SK-N-SH (cell line): ENCODE measurements around the gene MAPKAP1. TPM values are rescaled to one million over a fixed set of nuclear protein-coding genes. Genes with fewer than 3 reads are reported as not detected.

Experiments used
- CTCF ChIA-PET: fragments of 300-600, 350-600 bp; formaldehyde crosslinking; extraction: SDS; loops from one replicate; lab custom pipeline; 2021; lab: Yijun Ruan, JAX
- POLR2A ChIA-PET: fragments of 350-600 bp; sonication (Branson Sonifier 250); formaldehyde crosslinking; extraction: SDS; loops from one replicate; lab custom pipeline; 2020; ENCODE audit warnings: antibody characterized with exemption, inconsistent platforms; lab: Yijun Ruan, JAX
- DNase-seq: peaks from one replicate; pipeline ENCODE4 v3.0.0; 2012
- H2AFZ ChIP-seq: fragments of 200-600 bp; sonication (generic); 2 replicates; pipeline ENCODE4 v1.8.1; 2016; ENCODE audit warnings: antibody characterized with exemption, mild to moderate bottlenecking, low read depth
- H3F3A ChIP-seq: fragments of 200-600 bp; sonication (generic); replicated peaks from 2 replicates; pipeline ENCODE3; 2016; ENCODE audit warnings: antibody characterized with exemption, mild to moderate bottlenecking; ENCODE audit not compliant: insufficient read depth
- H3K27ac ChIP-seq, 2 experiments: fragments of 200-500 bp in 1 of 2; fragments of 200-600 bp in 1 of 2; sonication (Bioruptor generic) in 1 of 2; sonication (generic), shearing (Covaris generic) in 1 of 2; 2 replicates each; pipeline versions ENCODE4 v1.5.1 to v1.6.1; 2014 to 2016; ENCODE audit warnings: low read depth in 2 of 2, inconsistent platforms in 1 of 2, low read length in 1 of 2, mild to moderate bottlenecking in 1 of 2, mixed read lengths in 1 of 2
- H3K27me3 ChIP-seq: fragments of 200-600 bp; sonication (generic), shearing (Covaris generic); 2 replicates; pipeline ENCODE4 v1.6.1; 2016; ENCODE audit warnings: mixed run types; ENCODE audit not compliant: insufficient read depth
- H3K36me3 ChIP-seq, 2 experiments: fragments of 200-500 bp in 1 of 2; fragments of 200-600 bp in 1 of 2; sonication (Bioruptor generic) in 1 of 2; sonication (generic) in 1 of 2; replicated peaks in 1 of 2; 2 replicates each; pipeline versions ENCODE3 to v1.5.1; 2014 to 2016; ENCODE audit warnings: low read length in 1 of 2, mild to moderate bottlenecking in 1 of 2; ENCODE audit not compliant: insufficient read depth in 2 of 2, control insufficient read depth in 1 of 2
- H3K4me1 ChIP-seq, 2 experiments: fragments of 200-500 bp in 1 of 2; fragments of 200-600 bp in 1 of 2; sonication (Bioruptor generic) in 1 of 2; sonication (generic), shearing (Covaris generic) in 1 of 2; 2 replicates each; pipeline versions ENCODE4 v1.5.1 to v1.6.1; 2014 to 2016; ENCODE audit warnings: low read depth in 1 of 2, low read length in 1 of 2, mixed run types in 1 of 2; ENCODE audit not compliant: insufficient read depth in 2 of 2, control insufficient read depth in 1 of 2
- H3K4me2 ChIP-seq: fragments of 200-600 bp; sonication (generic), shearing (Covaris generic); 2 replicates; pipeline ENCODE4 v1.6.1; 2017; ENCODE audit warnings: mixed run types
- H3K4me3 ChIP-seq, 2 experiments: fragments of 200-500 bp in 1 of 2; fragments of 200-600 bp in 1 of 2; sonication (Bioruptor generic) in 1 of 2; sonication (generic), shearing (Covaris generic) in 1 of 2; 2 replicates each; pipeline versions ENCODE4 v1.5.1 to v1.8.1; 2014 to 2016; ENCODE audit warnings: low read depth in 2 of 2, inconsistent platforms in 1 of 2, low read length in 1 of 2, mild to moderate bottlenecking in 1 of 2, mixed read lengths in 1 of 2, moderate library complexity in 1 of 2
- H3K79me2 ChIP-seq: fragments of 200-600 bp; sonication (generic); 2 replicates; pipeline ENCODE4 v1.8.1; 2017; ENCODE audit warnings: mild to moderate bottlenecking; ENCODE audit not compliant: insufficient read depth
- H3K9ac ChIP-seq: fragments of 200-600 bp; sonication (generic); 2 replicates; pipeline ENCODE4 v1.6.1; 2017; ENCODE audit warnings: mixed run types
- H3K9me2 ChIP-seq: fragments of 200-600 bp; sonication (generic); 2 replicates; pipeline ENCODE4 v1.6.1; 2017; ENCODE audit warnings: mixed run types
- H3K9me3 ChIP-seq: fragments of 200-600 bp; sonication (generic); 2 replicates; pipeline ENCODE4 v1.6.1; 2017; ENCODE audit warnings: mixed run types, mild to moderate bottlenecking, moderate library complexity
- H4K20me1 ChIP-seq: fragments of 200-600 bp; sonication (generic); 2 replicates; pipeline ENCODE4 v1.6.1; 2017; ENCODE audit warnings: mild to moderate bottlenecking, mixed run types; ENCODE audit not compliant: insufficient read depth
- EZH2phosphoT487 ChIP-seq: fragments of 200-600 bp; sonication (generic); IDR thresholded peaks from 2 replicates; pipeline ENCODE4 v1.6.1; 2017; ENCODE audit warnings: low read depth, mixed run types, mild to moderate bottlenecking, antibody characterized with exemption, moderate library complexity, borderline replicate concordance
- FOSL2 ChIP-seq: IDR thresholded peaks from 2 replicates; pipeline ENCODE4 v1.4.0; 2012; ENCODE audit warnings: low read depth, mild to moderate bottlenecking, moderate library complexity, borderline replicate concordance
- FOXM1 ChIP-seq: IDR thresholded peaks from 2 replicates; pipeline ENCODE4 v1.4.0; 2012; ENCODE audit warnings: low read depth, mild to moderate bottlenecking
- GABPA ChIP-seq: IDR thresholded peaks from 2 replicates; pipeline ENCODE4 v1.4.0; 2012; ENCODE audit warnings: low read depth, mild to moderate bottlenecking
- GATA2 ChIP-seq: sonication (generic); formaldehyde crosslinking; IDR thresholded peaks from 2 replicates; pipeline ENCODE4 v1.5.0; 2020; ENCODE audit warnings: mild to moderate bottlenecking, missing genetic modification reagents
- MXI1 ChIP-seq: IDR thresholded peaks from 2 replicates; pipeline ENCODE4 v1.6.1; 2012; ENCODE audit warnings: mild to moderate bottlenecking, low read depth, low read length, improper control_type of control experiment
- NFIC ChIP-seq: IDR thresholded peaks from 2 replicates; pipeline ENCODE4 v1.4.0; 2012; ENCODE audit warnings: borderline replicate concordance
- RAD21 ChIP-seq: IDR thresholded peaks from 2 replicates; pipeline ENCODE4 v1.6.1; 2012; ENCODE audit warnings: mild to moderate bottlenecking, low read length
- RCOR1 ChIP-seq: fragments of 150-350 bp; IDR thresholded peaks from 2 replicates; pipeline ENCODE4 v1.6.1; 2017; ENCODE audit warnings: antibody characterized with exemption, low read length
- SIN3A ChIP-seq: IDR thresholded peaks from 2 replicates; pipeline ENCODE4 v1.6.1; 2012; ENCODE audit warnings: low read depth, mild to moderate bottlenecking, low read length, moderate library complexity, borderline replicate concordance
- TEAD4 ChIP-seq: IDR thresholded peaks from 2 replicates; pipeline ENCODE4 v1.4.0; 2012; ENCODE audit warnings: mild to moderate bottlenecking, borderline replicate concordance; ENCODE audit not compliant: insufficient read depth
- WGBS: methylation state at CpG from one replicate; pipeline ENCODE4 v1.1.6; 2017; ENCODE audit warnings: low lambda C conversion rate; 5-methylcytosine and 5-hydroxymethylcytosine counted together
- polyA plus RNA-seq, 3 experiments: library from polyadenylated mRNA; depleted of rRNA; stranded (reverse); fragments of >200 nt; gene quantifications; 2 replicates each; pipeline ENCODE4 v1.2.3, GENCODE V29; 2012
- TF ChIP-seq, protein P1 (sequence below): fragments of 200-600 bp; sonication (generic); IDR thresholded peaks from 2 replicates; pipeline ENCODE4 v1.6.1; 2017; ENCODE audit warnings: antibody characterized with exemption, mild to moderate bottlenecking, moderate library complexity
- TF ChIP-seq, protein P2 (sequence below): IDR thresholded peaks from 2 replicates; pipeline ENCODE4 v1.4.0; 2012; ENCODE audit warnings: low read depth, borderline replicate concordance
- TF ChIP-seq, protein P3 (sequence below): fragments of 150-350 bp; IDR thresholded peaks from 2 replicates; pipeline ENCODE4 v1.6.1; 2017; ENCODE audit warnings: antibody characterized with exemption, low read length, low read depth, borderline replicate concordance
- TF ChIP-seq, protein P4 (sequence below): IDR thresholded peaks from 2 replicates; pipeline ENCODE4 v1.4.0; 2012; ENCODE audit warnings: low read depth, borderline replicate concordance

MAPKAP1 gene
- polyA plus RNA-seq, 1 of the 3 experiments (the other 2 are of a cell fraction): 117 TPM

DNA sequence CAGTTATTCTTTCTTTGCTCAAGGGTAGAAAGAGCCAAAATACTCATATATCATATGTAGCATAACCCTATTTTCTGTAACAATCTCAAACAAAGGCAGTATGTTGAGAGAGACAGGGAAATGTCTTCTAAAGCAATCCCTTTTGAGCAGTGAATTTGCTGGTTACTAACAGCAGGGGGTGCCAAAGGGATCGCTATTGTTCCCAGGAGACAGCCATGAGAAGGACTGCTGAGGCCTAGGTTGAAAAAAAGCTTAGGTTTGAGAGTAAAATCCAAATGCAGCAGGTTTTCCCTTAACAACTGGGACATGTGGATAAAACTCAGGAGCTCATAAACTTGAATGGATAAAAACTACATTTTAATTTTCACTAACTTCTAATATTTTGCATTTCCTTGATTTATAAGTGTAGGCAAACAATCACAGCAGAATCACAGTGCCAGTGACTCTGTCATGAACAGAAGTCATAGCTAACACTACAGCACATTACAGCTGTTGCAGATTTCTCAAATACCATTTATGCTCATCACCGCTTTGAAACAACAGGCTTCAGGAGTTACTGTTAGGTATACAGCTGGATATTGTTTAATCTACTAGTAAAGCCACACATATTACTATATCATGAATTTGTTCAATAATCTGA lies 148.4 kb downstream of the MAPKAP1 start (continued):
- TF ChIP-seq, protein P1, sequence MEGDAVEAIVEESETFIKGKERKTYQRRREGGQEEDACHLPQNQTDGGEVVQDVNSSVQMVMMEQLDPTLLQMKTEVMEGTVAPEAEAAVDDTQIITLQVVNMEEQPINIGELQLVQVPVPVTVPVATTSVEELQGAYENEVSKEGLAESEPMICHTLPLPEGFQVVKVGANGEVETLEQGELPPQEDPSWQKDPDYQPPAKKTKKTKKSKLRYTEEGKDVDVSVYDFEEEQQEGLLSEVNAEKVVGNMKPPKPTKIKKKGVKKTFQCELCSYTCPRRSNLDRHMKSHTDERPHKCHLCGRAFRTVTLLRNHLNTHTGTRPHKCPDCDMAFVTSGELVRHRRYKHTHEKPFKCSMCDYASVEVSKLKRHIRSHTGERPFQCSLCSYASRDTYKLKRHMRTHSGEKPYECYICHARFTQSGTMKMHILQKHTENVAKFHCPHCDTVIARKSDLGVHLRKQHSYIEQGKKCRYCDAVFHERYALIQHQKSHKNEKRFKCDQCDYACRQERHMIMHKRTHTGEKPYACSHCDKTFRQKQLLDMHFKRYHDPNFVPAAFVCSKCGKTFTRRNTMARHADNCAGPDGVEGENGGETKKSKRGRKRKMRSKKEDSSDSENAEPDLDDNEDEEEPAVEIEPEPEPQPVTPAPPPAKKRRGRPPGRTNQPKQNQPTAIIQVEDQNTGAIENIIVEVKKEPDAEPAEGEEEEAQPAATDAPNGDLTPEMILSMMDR: peak; percentile 86
- TF ChIP-seq GATA2 (CRISPR knock-in tag) (no peak), EZH2phosphoT487 (no peak)

GRCh38 chr9:125556046-125556721 lies 150.8 kb downstream of the MAPKAP1 start:
- Histone ChIP-seq H3K4me2 (no peak overlapping the region), H3F3A (peaks cover 9% of the 10 kb centered on the region), H4K20me1 (no peaks in the 10 kb centered on the region), H3K79me2 (peaks cover 26% of the 10 kb centered on the region; the same call in 1 of the 2 replicates), H3K27me3 (no peaks in the 10 kb centered on the region), H3K4me1 (peaks cover 2 to 12% of the 10 kb centered on the region in 2 experiments; a peak in 3 of 4 replicates), H2AFZ (no peak overlapping the region), H3K4me3 (no peak overlapping the region), H3K9me3 (no peaks in the 10 kb centered on the region)
- no peak for DNase-seq
- POLR2A ChIA-PET: no interaction called here
- WGBS: 93% methylated on average over 7 of the region's 7 CpGs
- no peak for TF ChIP-seq SIN3A
- TF ChIP-seq TEAD4: no peak
- TF ChIP-seq, protein P2, sequence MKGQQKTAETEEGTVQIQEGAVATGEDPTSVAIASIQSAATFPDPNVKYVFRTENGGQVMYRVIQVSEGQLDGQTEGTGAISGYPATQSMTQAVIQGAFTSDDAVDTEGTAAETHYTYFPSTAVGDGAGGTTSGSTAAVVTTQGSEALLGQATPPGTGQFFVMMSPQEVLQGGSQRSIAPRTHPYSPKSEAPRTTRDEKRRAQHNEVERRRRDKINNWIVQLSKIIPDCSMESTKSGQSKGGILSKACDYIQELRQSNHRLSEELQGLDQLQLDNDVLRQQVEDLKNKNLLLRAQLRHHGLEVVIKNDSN: no peak
- TF ChIP-seq RCOR1: no peak
- no peak for TF ChIP-seq FOXM1
- TF ChIP-seq RAD21: no peak
- TF ChIP-seq, protein P3, sequence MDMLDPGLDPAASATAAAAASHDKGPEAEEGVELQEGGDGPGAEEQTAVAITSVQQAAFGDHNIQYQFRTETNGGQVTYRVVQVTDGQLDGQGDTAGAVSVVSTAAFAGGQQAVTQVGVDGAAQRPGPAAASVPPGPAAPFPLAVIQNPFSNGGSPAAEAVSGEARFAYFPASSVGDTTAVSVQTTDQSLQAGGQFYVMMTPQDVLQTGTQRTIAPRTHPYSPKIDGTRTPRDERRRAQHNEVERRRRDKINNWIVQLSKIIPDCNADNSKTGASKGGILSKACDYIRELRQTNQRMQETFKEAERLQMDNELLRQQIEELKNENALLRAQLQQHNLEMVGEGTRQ: no peak
- TF ChIP-seq NFIC: no peak
- no peak for TF ChIP-seq GABPA
- no peak for TF ChIP-seq FOSL2
- TF ChIP-seq, protein P4, sequence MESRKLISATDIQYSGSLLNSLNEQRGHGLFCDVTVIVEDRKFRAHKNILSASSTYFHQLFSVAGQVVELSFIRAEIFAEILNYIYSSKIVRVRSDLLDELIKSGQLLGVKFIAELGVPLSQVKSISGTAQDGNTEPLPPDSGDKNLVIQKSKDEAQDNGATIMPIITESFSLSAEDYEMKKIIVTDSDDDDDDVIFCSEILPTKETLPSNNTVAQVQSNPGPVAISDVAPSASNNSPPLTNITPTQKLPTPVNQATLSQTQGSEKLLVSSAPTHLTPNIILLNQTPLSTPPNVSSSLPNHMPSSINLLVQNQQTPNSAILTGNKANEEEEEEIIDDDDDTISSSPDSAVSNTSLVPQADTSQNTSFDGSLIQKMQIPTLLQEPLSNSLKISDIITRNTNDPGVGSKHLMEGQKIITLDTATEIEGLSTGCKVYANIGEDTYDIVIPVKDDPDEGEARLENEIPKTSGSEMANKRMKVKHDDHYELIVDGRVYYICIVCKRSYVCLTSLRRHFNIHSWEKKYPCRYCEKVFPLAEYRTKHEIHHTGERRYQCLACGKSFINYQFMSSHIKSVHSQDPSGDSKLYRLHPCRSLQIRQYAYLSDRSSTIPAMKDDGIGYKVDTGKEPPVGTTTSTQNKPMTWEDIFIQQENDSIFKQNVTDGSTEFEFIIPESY: no peak
- TF ChIP-seq MXI1: no peak
- TF ChIP-seq, all 33 proteins: peak for 0
- H3K27ac ChIP-seq: no peak overlapping the region
- H3K9ac ChIP-seq: no peak overlapping the region
- H3K36me3 ChIP-seq: peaks cover 9 to 36% of the 10 kb centered on the region in 2 experiments
- H3K9me2 ChIP-seq: no peaks in the 10 kb centered on the region
- CTCF ChIA-PET: no interaction called here
